Activated CD4-positive, alpha-beta T cell treated with anti-CD3 and anti-CD28 coated beads, Interleukin-2, amount 50 U/mL, for 16 hours (primary cell): ENCODE results near the gene GPC6.

Experiments
- DNase-seq: peaks from one replicate; pipeline ENCODE4 v3.0.0-alpha.2; 2020

GPC6 gene

GRCh38 chr13:93872786-93873347 is 646.3 kb downstream of the GPC6 start:
- no peak for DNase-seq

- no peak for DNase-seq
These were observed 648.9 kb downstream of the GPC6 start for GRCh38 chr13:93875547-93875946.

GRCh38 chr13:93876236-93876635 is 649.6 kb downstream of the GPC6 start:
- no peak for DNase-seq

GRCh38 chr13:93878675-93879074 is 652.1 kb downstream of the GPC6 start:
- DNase-seq, result no peak

DNA sequence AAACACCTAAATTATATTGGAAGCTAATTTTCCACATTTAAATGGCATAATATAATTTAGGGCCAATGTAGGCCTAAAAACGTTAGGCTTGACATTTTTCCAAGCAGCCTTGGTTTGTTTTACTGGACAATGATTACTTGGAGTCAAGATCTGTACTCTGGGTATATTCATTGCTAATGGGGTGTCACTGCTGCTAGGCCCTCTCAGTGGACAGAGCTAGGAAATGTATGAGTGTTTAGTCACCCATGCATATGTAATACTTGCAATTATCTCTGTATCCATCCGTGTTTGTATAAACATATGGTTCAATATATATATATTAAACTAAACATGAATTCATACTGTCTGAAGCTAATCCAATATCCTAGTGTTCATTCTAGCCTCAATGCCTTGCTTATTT is 654.8 kb downstream of the GPC6 start:
- DNase-seq, result no peak

DNA sequence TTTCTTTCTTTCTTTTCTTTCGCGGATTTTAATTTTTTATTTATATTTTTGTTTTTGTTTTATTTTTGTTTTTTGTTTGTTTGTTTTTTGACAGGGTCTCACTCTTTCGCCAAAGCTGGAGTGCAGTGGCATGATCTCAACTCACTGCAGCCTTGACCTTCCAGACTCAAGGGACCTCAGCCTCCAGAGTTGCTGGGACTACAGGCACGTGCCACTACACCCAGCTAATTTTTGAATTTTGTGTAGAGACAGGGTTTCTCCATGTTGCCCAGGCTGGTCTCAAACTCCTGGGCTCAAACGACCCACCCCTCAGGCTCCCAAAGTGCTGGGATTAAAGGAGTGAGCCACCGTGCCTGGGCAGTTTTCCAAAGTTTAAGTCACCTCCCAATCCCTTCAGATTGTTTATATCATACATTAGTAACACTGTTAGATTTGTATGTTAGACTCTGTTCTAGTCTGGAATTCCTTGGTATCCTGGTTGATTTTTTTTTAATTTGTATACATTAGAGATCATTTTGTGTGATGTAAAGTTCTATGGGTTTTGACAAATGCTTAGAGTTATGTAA is 655.6 kb downstream of the GPC6 start:
- DNase-seq, result no peak

DNA sequence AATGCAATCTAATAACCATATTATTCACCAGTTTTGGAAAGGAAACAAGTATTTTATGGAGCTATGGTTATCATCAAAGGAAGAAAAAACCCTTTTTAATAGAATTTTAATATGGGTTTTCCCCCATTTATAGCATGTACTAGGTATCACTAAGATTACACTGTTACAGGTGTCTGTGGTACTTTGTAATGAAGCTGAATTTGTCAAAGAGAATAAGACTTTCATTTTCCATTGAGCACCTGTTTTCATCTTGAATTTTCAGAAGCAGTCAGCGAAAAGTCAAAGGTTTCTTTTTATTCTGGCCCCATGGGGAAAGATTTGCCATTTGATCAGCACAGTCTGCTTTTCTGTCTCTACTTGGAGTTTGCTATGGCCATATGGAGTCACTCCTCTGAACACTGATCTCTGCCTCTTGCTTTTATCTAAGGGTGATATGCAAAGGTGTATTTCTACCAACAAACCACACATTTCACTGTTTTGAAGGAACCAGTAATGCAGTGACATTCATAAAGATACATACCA is 662.9 kb downstream of the GPC6 start:
- DNase-seq, result no peak

- DNase-seq, result no peak
These were observed 673.4 kb downstream of the GPC6 start for GRCh38 chr13:93899981-93900380.

GRCh38 chr13:93900731-93901130 is 674.1 kb downstream of the GPC6 start:
- DNase-seq, result no peak

DNA sequence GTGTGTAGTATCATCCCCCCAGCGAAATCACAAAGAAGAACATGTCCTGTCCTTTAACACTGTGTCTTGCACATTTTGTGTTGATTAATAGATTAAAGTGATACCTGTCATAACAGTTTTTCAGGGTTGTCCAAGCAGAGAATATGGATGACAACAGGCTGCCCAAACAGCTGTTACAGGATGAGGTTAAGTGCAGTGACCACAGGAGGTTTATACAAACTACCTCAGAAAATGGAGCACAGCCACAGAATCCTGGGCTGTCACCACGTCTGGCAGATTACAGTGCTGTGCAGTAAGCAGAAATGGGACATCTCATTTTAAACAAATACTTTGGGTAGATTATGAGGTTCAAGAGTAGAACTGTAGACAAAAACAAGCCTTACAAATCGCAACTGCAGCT is 677.3 kb downstream of the GPC6 start:
- DNase-seq, result no peak

DNA sequence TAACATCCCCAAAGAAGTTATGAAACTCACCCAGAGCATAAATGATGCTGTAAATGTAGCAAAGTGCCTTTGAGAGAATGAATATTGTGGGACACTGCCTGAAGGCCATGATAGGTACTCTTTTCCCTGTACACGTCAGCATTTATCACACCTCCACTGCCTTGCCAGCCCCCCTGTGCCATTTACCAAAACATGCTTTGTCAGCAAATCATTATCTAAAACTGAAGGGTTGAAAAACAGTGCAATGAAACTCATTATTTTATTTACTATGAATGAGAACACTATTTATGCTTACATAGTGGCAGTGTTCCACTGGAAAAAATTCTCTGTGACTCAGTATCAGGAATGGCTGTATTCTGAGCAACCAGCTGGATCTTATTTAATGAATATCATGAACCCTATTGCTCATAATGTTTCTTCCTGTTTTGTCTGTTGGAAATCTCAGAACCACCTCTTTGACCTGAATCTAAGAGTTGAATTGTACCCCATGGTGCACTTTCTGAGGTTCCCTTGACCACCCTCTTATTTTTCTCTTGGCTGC is 688.7 kb downstream of the GPC6 start:
- DNase-seq, result no peak

- DNase-seq, result no peak
These were observed 695.7 kb downstream of the GPC6 start for GRCh38 chr13:93922063-93922855.

DNA sequence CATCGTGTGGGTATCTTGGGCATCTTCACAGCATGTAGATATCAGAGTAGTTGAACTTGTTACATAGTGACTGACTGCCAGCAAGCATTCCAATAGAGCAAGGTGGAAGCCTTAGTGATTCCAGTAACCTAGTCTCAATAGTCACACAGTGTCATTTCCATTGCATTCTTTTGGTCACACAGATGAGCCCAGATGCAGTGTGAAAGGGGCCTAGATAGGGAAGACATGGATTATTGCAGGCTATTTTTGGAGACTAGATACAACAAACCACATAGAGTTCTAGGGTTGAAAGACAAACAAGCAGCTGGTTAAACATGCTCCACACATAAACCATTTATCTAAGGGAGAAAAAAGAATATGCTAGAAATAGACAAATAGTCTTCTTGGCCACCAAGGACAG is 699.4 kb downstream of the GPC6 start:
- no peak for DNase-seq

DNA sequence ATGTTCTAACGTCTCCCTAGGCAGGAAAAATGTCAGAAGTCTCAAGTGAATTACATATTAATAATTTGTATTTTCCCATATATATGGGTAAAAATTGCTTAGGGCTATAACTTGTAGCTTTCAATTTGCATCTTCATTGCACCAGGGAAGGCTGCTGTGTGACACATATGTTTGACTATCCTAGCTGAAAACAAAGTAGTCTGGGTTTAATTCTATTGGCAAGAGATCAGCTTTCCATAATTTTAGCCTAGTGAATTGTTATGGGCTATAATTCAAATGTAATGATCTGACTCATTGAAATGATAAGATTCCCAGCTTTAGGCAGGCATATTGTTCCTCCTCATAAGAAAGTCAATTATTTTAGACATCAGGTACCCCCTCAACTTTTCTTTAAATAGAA is 699.8 kb downstream of the GPC6 start:
- no peak for DNase-seq

DNA sequence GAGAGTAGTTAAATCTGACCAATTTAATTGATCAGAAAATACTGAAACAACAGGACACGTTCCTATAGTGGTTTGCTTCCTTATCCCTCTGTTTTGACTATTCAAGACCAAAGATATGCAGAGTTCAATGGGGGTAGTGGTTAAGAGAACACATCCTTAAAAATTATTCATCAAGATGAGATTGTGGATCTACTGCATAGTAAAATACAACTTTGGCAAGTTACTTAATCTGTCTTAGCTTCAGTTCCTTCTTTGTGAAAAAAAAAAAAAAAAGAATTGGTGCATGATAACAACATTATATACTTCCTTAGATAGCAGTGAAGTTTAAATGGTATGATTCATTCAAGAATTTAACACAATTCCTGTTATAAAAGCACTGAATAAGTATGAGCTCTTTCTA is 700.8 kb downstream of the GPC6 start:
- no peak for DNase-seq

DNA sequence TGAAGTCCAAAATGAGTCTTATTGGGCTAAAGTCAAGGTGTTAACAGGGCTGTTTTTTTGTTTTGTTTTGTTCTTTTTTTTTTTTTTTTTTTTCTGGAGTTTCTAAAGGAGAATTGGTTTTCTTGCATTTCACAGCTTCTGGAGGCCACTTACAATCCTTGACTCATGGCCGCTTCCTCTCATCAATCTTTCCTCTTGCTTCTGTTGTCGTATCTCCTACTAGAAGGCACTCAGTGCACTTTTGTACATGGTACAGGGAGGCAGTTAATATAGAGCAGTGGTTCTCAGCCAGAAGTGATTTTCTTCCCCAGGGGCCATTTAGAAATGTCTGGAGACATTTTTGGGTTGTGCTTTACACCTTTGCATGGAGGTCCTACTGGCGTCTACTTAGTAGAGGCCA is 706.3 kb downstream of the GPC6 start:
- DNase-seq, result no peak

DNA sequence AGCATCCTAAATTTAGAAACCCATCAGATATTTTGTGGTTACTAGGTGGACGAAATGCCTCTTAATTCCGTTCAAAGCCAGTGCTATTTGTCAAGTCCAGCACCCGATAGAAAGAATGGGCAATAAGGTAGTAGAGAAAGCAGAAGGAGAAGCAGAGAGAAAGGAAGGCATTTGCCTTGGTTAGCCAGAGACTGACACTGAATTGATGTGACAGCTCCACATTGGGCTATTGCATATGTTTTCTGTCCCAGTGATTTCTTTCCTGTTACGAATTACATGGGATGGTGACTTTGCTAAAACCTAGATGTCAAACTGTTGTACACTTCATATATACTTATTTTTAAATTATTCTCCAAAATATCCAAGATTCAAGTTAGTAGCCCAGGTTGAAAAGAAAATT is 710.3 kb downstream of the GPC6 start:
- DNase-seq, result no peak

- DNase-seq, result no peak
These were observed 714.8 kb downstream of the GPC6 start for GRCh38 chr13:93941444-93941843.

DNA sequence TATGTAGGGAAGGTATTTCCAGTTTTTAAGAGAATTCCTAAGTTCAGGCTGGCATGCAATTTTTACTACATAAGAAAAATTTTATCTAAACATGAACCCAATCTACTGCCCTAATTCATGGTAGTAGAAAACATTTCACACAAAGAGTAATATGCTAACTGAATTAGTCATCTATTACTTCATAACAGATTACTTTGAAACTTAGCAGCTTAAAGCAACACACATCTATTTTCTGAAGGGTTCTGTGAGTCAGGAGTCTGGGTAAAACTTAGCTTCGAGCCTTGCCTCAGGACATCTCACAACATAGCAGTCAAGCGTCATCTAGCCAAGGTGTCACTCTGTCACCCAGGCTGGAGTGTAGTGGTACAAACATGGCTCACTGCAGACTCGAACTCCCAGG is 715.4 kb downstream of the GPC6 start:
- DNase-seq, result no peak

GRCh38 chr13:93945621-93946020 is 719.0 kb downstream of the GPC6 start:
- DNase-seq, result no peak

- DNase-seq, result no peak
These were observed 720.4 kb downstream of the GPC6 start for GRCh38 chr13:93946994-93947393.

DNA sequence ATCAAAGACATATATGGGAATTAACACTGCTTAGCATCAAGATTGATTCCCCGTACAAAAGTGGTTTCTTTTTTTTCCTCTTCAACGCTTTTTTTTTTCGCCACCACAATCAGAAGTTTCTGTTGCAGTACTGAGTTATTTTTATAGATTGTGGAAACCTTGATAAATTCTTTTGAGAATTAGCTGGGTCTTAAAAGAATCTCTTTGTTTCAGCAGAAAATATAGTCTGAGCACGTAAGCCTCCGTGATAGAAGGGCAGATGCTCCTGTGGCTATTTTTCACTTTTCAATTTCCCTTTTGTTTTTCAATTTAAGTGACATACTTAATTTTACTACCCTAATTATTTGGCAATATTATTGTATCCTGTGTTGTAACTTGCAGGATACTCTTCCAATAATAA is 721.0 kb downstream of the GPC6 start:
- no peak for DNase-seq

- no peak for DNase-seq
These were observed 721.7 kb downstream of the GPC6 start for GRCh38 chr13:93948162-93948922.
